Peyer's patch (tissue), 4 donors: Measurements from ENCODE around the gene F3. TPM values are rescaled to one million over a fixed set of nuclear protein-coding genes. Genes with fewer than 3 reads are reported as not detected.
A peak's percentile ranks its signal among the peaks of the same experiment; 100 is the strongest.

Source experiments
- DNase-seq, 3 donors: peaks; one replicate each; pipeline ENCODE4 v3.0.0-alpha.2; 2017 to 2019
- H3K27ac ChIP-seq, 4 donors: fragments of 200-600 bp; sonication (generic); one replicate each; pipeline ENCODE4 v1.5.1; 2016 to 2019
- H3K27me3 ChIP-seq, 2 donors: fragments of 200-600 bp; sonication (generic); one replicate each; pipeline ENCODE4 v1.5.1; 2019
- H3K36me3 ChIP-seq, 3 donors: fragments of 200-600 bp; sonication (generic); one replicate each; pipeline ENCODE4 v1.5.1; 2016 to 2019
- H3K4me1 ChIP-seq, 4 donors: fragments of 200-600 bp; sonication (generic); one replicate each; pipeline ENCODE4 v1.5.1; 2016 to 2019
- H3K4me3 ChIP-seq, 4 donors: fragments of 200-600 bp; sonication (generic); 1 replicate in 3 of 4; 2 replicates in 1 of 4; pipeline ENCODE4 v1.5.1; 2016 to 2019; ENCODE audit warnings: mild to moderate bottlenecking in 1 of 4
- H3K9me3 ChIP-seq, 4 donors: fragments of 200-600 bp; sonication (generic); one replicate each; pipeline ENCODE4 v1.5.1; 2016 to 2019; ENCODE audit warnings: mild to moderate bottlenecking in 1 of 4
- CTCF ChIP-seq, 6 experiments: fragments of 450-650 bp in 4 of 6; fragments of 200-600 bp in 2 of 6; sonication (generic) in 1 of 6; IDR thresholded peaks; one replicate each; pipeline ENCODE4 v1.5.1; 2017 to 2019; ENCODE audit warnings: antibody characterized with exemption in 6 of 6, mild to moderate bottlenecking in 3 of 6, moderate library complexity in 1 of 6
- POLR2A ChIP-seq, 2 donors: fragments of 450-650 bp; IDR thresholded peaks; one replicate each; pipeline ENCODE4 v1.5.1; 2017; ENCODE audit warnings: antibody characterized with exemption in 2 of 2, mild to moderate bottlenecking in 2 of 2, moderate library complexity in 2 of 2
- total RNA-seq, 4 donors: library from RNA; depleted of rRNA; stranded (reverse); fragments of >200 nt; gene quantifications; one replicate each; pipeline ENCODE4 v1.1.0, GENCODE V29; 2016

F3 gene
- total RNA-seq, 4 donors from 2014 or later: 76.9 to 445 (median 137) TPM

DNA sequence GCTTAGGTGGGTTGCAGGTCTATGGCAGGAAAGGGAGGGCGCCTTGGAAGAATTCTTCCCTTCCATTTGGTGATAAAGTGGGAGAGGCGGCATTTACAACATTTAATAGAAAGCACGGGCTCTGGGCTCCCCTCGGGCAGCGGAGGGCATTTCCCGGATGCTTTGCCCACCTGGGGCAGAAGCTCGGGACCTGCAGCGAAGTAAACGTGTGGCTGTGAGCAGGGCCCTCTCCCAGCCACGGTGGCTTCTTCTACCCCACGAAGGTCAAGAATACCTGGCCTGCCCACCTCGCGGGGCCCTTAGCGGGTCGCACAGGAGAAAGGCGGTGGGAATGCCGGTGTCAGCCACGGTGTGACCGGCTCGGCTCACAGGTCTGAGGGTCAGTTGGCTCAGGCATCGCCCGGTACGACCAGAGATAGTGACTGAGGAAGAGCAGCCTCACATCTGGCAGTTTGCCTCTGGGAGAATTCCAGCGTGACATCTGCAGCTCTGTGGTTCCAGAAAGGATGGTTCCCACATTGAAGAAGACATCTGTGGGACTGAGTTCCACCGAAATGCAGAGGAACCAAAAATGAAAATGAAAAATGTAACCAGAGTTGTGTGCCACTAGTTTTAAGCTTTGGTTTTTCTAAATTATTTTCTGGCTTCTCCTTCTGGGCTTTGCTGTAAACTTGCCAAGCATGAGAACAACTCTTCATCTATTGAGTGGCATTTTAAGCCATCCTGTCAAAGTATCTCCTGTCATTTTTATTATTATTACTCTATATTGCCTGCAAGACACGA is 720 bp upstream of the F3 start:
- TF ChIP-seq CTCF (IDR thresholded peaks at IDR 0.05): no peak
- TF ChIP-seq POLR2A (IDR thresholded peaks at IDR 0.05): no peak

GRCh38 chr1:94540440-94541245 is 916 bp downstream of the F3 start:
- Histone ChIP-seq H3K4me3 (peak overlapping the region; percentile 48 to 85 (median 70)), H3K9me3 (no peaks in the 10 kb centered on the region), H3K27ac (peak overlapping the region; percentile 75 to 92 (median 88)), H3K4me1 (peaks cover 0 to 11% (median 5%) of the 10 kb centered on the region in 4 donors), H3K36me3 (peaks cover 0 to 7% (median 0%) of the 10 kb centered on the region in 3 donors), H3K27me3 (no peaks in the 10 kb centered on the region)
- TF ChIP-seq CTCF (IDR thresholded peaks at IDR 0.05) (no peak), POLR2A (IDR thresholded peaks at IDR 0.05) (no peak)
- no peak for DNase-seq

More for the DNA sequence above, 720 bp upstream of the F3 start:
- no peaks in the 10 kb centered on the region for H3K27me3 ChIP-seq
- H3K36me3 ChIP-seq: no peaks in the 10 kb centered on the region
- peak overlapping the region; percentile 48 to 85 (median 70) for H3K4me3 ChIP-seq
- DNase-seq: peak in 2 of 3 donors; percentile 61 to 66
- peak overlapping the region; percentile 75 to 92 (median 88) for H3K27ac ChIP-seq
- peaks cover 0 to 11% (median 5%) of the 10 kb centered on the region in 4 donors for H3K4me1 ChIP-seq
- no peaks in the 10 kb centered on the region for H3K9me3 ChIP-seq

DNA sequence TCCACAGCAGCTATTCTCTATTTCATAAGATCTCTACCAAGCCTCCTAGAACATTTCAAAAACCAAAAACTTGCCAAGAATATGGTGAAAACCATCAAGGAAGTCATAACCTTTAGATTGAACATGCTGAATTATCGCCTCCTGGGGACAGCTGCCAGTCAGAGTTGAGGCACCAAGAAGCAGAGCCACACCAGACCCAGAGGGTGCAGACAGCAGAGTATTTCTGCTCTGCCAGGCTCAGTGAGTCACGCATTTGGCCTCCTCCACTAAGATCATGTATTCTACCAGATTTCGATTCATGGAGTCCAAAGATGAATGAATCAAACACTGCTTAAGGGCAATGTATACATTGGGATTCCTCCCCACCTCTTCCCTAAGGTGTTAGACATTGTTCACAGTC is 2.1 kb downstream of the F3 start:
- Histone ChIP-seq H3K4me3 (peak overlapping the region in 2 of 4 donors; percentile 83 to 85), H3K36me3 (peaks cover 0 to 19% (median 0%) of the 10 kb centered on the region in 3 donors), H3K9me3 (no peaks in the 10 kb centered on the region), H3K27ac (peak overlapping the region in 2 of 4 donors; percentile 36 to 92), H3K4me1 (peaks cover 0 to 11% (median 5%) of the 10 kb centered on the region in 4 donors), H3K27me3 (no peaks in the 10 kb centered on the region)
- no peak for TF ChIP-seq POLR2A (IDR thresholded peaks at IDR 0.05)
- TF ChIP-seq CTCF (IDR thresholded peaks at IDR 0.05): no peak
- DNase-seq: peak in 1 of 3 donors; percentile 54

DNA sequence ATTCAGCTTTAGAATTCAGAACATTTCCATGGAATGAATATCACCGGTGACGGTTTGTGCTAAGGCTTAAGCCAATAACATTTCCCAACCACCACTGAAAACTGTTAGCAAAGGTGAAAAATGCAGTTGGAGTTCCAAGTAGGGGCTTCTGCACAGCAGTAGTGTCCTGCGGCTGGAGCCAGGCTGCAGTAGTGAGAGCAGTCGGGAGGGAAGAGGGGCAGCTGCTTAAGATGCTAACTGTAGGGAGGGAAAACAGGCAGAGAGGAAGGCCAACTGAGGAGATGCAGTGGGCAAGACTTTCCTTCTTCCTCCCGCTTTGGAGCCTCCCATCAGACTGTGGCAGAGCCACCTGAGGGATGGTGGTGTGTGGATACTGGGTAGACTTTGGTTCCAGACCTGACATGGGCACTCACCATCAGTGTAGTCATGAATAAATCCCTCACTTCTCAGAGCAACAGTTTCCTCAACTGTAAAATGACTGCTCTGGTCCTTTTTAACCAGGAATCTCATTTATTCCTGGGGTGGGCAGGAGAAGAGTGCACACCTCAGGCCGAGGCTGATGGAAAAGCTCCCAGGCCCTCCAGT is 3.2 kb downstream of the F3 start:
- Histone ChIP-seq H3K27me3 (no peaks in the 10 kb centered on the region), H3K36me3 (peaks cover 0 to 22% (median 0%) of the 10 kb centered on the region in 3 donors), H3K4me1 (peaks cover 0 to 11% (median 5%) of the 10 kb centered on the region in 4 donors), H3K27ac (peak overlapping the region in 2 of 4 donors; percentile 36 to 92), H3K9me3 (no peaks in the 10 kb centered on the region), H3K4me3 (peak overlapping the region in 2 of 4 donors; percentile 83 to 85)
- DNase-seq: no peak
- TF ChIP-seq CTCF (IDR thresholded peaks at IDR 0.05) (no peak), POLR2A (IDR thresholded peaks at IDR 0.05) (no peak)

DNA sequence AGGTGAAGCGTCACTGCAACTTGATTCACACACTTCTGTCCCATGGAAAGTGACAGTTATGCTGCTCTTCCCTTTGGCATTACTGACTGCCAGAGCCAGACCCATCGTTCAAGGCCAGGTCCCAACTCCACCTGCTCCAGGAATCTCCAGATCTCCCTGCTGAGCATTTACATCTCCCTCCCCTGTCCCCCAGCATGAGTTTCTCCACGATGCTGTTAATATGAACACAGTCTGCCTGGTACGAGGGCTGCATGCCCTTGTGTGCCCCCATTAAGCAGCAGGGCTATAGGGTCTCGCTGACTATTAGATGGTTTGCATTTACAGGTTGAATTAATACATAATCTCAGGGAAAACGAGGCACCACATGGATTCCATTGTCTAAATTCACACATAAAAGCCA is 4.3 kb downstream of the F3 start:
- Histone ChIP-seq H3K36me3 (peaks cover 0 to 33% (median 0%) of the 10 kb centered on the region in 3 donors), H3K4me1 (peaks cover 0 to 9% (median 1%) of the 10 kb centered on the region in 4 donors), H3K27me3 (no peaks in the 10 kb centered on the region), H3K27ac (peak overlapping the region in 1 of 4 donors; percentile 16), H3K4me3 (peak overlapping the region in 2 of 4 donors; percentile 15 to 83), H3K9me3 (no peaks in the 10 kb centered on the region)
- DNase-seq: no peak
- TF ChIP-seq POLR2A (IDR thresholded peaks at IDR 0.05): no peak
- no peak for TF ChIP-seq CTCF (IDR thresholded peaks at IDR 0.05)
